C4-2B (cell line): ENCODE results near the gene PPHLN1.

Experiments used
- ZFX ChIP-seq: fragments of 450-650 bp; IDR thresholded peaks from 2 replicates; pipeline ENCODE4 v1.6.1; 2017
- TF ChIP-seq, protein P1 (sequence below): fragments of 450-650 bp; conservative IDR thresholded peaks from 2 replicates; pipeline ENCODE4 v1.5.1; 2017; ENCODE audit warnings: mild to moderate bottlenecking

DNA sequence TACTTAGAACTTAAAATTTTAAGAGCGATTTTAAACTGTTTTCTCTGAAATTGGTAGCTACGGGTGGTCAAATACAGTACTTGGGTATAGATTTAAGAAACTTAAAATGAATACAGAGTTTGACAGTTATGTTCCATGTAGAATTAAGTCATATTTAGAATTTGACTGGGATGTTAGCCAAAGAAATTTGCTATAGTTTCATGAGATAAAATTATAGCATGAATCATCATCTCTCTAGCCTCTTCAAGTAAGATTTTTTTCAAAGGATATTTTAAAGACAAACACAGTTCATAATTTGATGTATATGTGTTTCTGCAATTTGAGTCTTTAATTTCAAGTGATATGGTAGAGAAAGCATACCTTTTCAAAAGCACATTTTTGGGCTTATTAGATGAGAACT is 41.1 kb upstream of the PPHLN1 start:
- TF ChIP-seq, protein P1, sequence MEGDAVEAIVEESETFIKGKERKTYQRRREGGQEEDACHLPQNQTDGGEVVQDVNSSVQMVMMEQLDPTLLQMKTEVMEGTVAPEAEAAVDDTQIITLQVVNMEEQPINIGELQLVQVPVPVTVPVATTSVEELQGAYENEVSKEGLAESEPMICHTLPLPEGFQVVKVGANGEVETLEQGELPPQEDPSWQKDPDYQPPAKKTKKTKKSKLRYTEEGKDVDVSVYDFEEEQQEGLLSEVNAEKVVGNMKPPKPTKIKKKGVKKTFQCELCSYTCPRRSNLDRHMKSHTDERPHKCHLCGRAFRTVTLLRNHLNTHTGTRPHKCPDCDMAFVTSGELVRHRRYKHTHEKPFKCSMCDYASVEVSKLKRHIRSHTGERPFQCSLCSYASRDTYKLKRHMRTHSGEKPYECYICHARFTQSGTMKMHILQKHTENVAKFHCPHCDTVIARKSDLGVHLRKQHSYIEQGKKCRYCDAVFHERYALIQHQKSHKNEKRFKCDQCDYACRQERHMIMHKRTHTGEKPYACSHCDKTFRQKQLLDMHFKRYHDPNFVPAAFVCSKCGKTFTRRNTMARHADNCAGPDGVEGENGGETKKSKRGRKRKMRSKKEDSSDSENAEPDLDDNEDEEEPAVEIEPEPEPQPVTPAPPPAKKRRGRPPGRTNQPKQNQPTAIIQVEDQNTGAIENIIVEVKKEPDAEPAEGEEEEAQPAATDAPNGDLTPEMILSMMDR, result no peak
- TF ChIP-seq ZFX, result no peak
